Lower leg skin (tissue), 4 donors: Measurements from ENCODE around the gene KLF2. TPM values are rescaled to one million over a fixed set of nuclear protein-coding genes. Genes with fewer than 3 reads are reported as not detected.
A peak's percentile ranks its signal among the peaks of the same experiment; 100 is the strongest.

ENCODE experiments used
- DNase-seq, 2 donors: peaks; one replicate each; pipeline ENCODE4 v3.0.0-alpha.2; 2019; ENCODE audit warnings: low spot score in 2 of 2
- H3K4me3 ChIP-seq: fragments of 200-600 bp; sonication (generic); 2 replicates; pipeline ENCODE4 v1.5.1; 2017; ENCODE audit warnings: mild to moderate bottlenecking, low read depth; ENCODE audit not compliant: poor library complexity, severe bottlenecking
- CTCF ChIP-seq, 3 donors: fragments of 450-650 bp; IDR thresholded peaks; one replicate each; pipeline ENCODE4 v1.5.1; 2016; ENCODE audit warnings: antibody characterized with exemption in 3 of 3, mild to moderate bottlenecking in 3 of 3, moderate library complexity in 2 of 3
- POLR2A ChIP-seq, 2 donors: fragments of 450-650 bp; IDR thresholded peaks; one replicate each; pipeline ENCODE4 v1.6.1; 2016 to 2017; ENCODE audit warnings: antibody characterized with exemption in 2 of 2, mild to moderate bottlenecking in 1 of 2, moderate library complexity in 1 of 2
- WGBS, 2 donors: methylation state at CpG; one replicate each; pipeline ENCODE4 v1.1.5; 2018; 5-methylcytosine and 5-hydroxymethylcytosine counted together
- intact Hi-C: fragments of 100-400 bp; cut with DNase I; formaldehyde crosslinking; loops from one replicate; pipeline ENCODE4 v1.15.0; 2023; ENCODE audit warnings: low total_unique reads
- total RNA-seq, 4 donors: library from RNA; depleted of rRNA; stranded (reverse); fragments of >200 nt; gene quantifications; one replicate each; pipeline ENCODE4 v1.1.0, GENCODE V29; 2016

Gene KLF2
- total RNA-seq, 4 donors from 2014 or later, result 12.6 to 27.5 (median 19.9) TPM

- peak in 1 of 2 donors; percentile 71 for DNase-seq
- no peak for TF ChIP-seq POLR2A (IDR thresholded peaks at IDR 0.05)
- TF ChIP-seq CTCF (IDR thresholded peaks at IDR 0.05), result no peak
- 61 to 67% methylated on average over 13 of the region's 13 CpGs for WGBS, 2 donors
- intact Hi-C loops, result no loop called here
- no peak overlapping the region for H3K4me3 ChIP-seq
Measured at GRCh38 chr19:16315825-16316505, 8.7 kb upstream of the KLF2 start.

GRCh38 chr19:16316506-16316882, 8.1 kb upstream of the KLF2 start:
- H3K4me3 ChIP-seq, result no peak overlapping the region
- 56 to 58% methylated on average over 3 of the region's 3 CpGs for WGBS, 2 donors
- no peak for DNase-seq
- intact Hi-C loops, result no loop called here
- TF ChIP-seq POLR2A (IDR thresholded peaks at IDR 0.05) (no peak), CTCF (IDR thresholded peaks at IDR 0.05) (no peak)

GRCh38 chr19:16319481-16319880, 5.1 kb upstream of the KLF2 start:
- no peak for DNase-seq
- 77 to 81% methylated on average over 7 of the region's 7 CpGs for whole genome bisulfite sequencing, 2 donors
- H3K4me3 ChIP-seq, result no peak overlapping the region
- TF ChIP-seq POLR2A (IDR thresholded peaks at IDR 0.05), result no peak
- no peak for TF ChIP-seq CTCF (IDR thresholded peaks at IDR 0.05)
- intact Hi-C loops, result no loop called here

- intact Hi-C loops, result no loop called here
- WGBS, 2 donors, result 93 to 94% methylated on average over 3 of the region's 3 CpGs
- H3K4me3 ChIP-seq, result no peak overlapping the region
- no peak for TF ChIP-seq CTCF (IDR thresholded peaks at IDR 0.05)
- TF ChIP-seq POLR2A (IDR thresholded peaks at IDR 0.05), result no peak
- no peak for DNase-seq
Measured at GRCh38 chr19:16320987-16321386, 3.6 kb upstream of the KLF2 start.

GRCh38 chr19:16325161-16325527, 518 bp downstream of the KLF2 start:
- DNase-seq, result peak in 1 of 2 donors; percentile 90
- intact Hi-C loops, result no loop called here

More at GRCh38 chr19:16325161-16325527, 518 bp downstream of the KLF2 start:
- H3K4me3 ChIP-seq, result peak overlapping the region; percentile 61
- 1% methylated on average over 16 of the region's 52 CpGs; no CpG with 5 or more reads in 1 of the 2 donors for WGBS, 2 donors
- TF ChIP-seq CTCF (IDR thresholded peaks at IDR 0.05), result no peak
- TF ChIP-seq POLR2A (IDR thresholded peaks at IDR 0.05), result no peak
